GM20000 (cell line): ENCODE data around the gene TMEM141.

Source experiments
- DNase-seq: peaks from one replicate; pipeline ENCODE4 v3.0.0; 2012; ENCODE audit warnings: low spot score
- TF ChIP-seq, protein P1 (sequence below): IDR thresholded peaks from 2 replicates; pipeline ENCODE4 v1.5.1; 2012; ENCODE audit warnings: mild to moderate bottlenecking, control low read depth; ENCODE audit errors: extremely low read depth, missing control alignments

TMEM141 gene

DNA sequence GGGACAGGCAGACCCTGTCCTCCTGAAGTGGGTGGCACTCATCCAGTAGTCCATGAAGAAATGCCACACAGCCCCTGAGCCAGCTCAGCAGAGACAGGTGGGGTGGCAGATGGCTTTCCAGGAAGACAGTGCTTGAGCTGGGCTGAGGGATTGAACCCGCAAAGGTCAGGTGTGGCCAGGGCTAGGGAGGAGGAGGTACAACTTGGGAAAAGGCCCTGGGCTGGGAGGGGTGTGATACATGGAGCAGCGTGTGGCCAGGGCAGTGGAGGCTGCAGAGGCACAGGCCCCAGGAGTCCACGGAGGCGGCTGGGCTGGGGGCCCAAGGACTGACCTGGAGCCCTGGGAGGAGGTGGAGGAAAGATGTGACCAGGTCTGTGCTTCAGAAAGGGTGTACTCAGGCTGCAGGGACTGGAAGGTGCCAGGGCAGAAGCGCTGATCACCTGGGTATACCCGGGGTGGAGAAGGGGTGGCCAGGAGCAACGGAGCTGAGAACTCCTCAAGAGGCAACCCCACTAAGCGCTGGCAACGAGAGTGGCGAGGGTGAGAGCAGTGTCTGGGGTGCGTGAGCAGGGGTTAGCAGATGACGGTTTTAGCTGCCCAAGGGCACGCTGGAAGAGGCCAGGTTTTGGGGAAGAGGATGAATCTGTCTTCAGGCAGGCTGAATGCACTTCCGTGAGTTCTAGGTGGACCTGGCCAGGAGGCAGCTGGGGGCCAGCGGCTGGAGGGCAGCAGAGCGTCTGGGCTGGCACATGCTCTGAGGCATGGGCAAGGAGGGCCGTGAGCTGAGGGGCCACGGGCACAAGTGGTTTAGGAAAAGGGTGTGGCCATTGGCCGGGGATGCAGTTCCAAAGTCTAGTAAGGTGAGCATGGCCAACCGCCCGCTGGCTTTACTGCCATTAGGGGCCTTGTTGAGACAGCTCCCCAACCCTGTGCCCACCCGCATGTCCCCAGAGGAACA is 12.7 kb downstream of the TMEM141 start:
- TF ChIP-seq, protein P1, sequence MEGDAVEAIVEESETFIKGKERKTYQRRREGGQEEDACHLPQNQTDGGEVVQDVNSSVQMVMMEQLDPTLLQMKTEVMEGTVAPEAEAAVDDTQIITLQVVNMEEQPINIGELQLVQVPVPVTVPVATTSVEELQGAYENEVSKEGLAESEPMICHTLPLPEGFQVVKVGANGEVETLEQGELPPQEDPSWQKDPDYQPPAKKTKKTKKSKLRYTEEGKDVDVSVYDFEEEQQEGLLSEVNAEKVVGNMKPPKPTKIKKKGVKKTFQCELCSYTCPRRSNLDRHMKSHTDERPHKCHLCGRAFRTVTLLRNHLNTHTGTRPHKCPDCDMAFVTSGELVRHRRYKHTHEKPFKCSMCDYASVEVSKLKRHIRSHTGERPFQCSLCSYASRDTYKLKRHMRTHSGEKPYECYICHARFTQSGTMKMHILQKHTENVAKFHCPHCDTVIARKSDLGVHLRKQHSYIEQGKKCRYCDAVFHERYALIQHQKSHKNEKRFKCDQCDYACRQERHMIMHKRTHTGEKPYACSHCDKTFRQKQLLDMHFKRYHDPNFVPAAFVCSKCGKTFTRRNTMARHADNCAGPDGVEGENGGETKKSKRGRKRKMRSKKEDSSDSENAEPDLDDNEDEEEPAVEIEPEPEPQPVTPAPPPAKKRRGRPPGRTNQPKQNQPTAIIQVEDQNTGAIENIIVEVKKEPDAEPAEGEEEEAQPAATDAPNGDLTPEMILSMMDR = no peak
- DNase-seq = peak; percentile 3

DNA sequence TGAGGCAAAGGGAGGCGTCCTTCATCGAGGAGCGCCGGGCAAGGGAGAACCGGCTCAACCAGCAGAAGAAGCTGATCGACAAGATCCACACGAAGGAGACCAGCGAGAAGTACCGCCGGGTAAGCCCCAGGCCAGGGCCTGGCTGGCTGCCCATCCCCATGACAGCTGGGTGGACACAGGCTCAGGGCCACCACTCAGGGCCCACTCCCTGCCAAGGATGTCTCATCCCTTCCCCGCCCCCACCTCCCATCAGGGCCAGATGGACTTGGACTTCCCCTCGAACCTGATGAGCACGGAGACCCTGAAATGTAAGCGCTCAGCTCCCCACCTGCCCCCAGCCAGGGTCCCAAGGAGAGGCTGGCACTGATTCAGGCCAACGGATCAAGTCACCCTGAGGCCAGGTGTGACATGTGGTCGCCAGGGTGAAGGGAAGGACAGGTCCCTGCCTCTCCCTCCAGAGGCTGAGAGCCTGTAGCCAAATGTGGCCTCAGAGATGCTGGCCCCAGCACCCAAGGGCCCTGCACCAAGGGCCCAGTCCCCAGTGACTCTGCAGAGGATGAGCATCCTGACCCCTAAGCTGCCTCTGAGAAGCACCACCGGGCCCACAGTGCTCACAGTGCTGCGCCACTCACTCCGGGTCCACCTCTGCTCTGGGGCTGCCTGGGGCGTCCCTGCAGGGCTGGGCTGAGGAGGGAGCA is 13.5 kb downstream of the TMEM141 start:
- no peak for DNase-seq
- TF ChIP-seq, protein P1 = no peak

- DNase-seq = peak; percentile 3
- TF ChIP-seq, protein P1 = no peak
Measured at GRCh38 chr9:136805207-136805740, 14.1 kb downstream of the TMEM141 start.

DNA sequence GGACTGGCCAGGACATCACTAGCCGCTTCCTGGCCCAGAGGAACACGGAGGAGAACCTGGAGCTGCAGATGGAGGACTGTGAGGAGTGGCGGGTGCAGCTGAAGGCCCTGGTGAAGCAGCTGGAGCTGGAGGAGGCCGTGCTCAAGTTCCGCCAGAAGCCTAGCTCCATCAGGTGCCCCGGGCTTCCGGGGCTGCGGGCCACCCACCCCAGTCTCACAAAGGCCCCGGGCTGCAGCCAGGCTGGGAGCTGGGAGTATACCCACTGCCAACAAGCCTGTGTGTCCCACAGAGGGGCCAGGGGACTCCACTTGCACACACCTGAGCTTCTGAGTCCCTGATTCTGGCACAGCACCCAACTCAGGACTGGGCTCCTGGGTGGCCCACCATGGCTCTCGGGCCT is 14.9 kb downstream of the TMEM141 start:
- TF ChIP-seq, protein P1 = no peak
- DNase-seq = peak; percentile 8

GRCh38 chr9:136806631-136807201 is 15.6 kb downstream of the TMEM141 start:
- no peak for DNase-seq
- TF ChIP-seq, protein P1 = no peak

- peak; percentile 100 for DNase-seq
- TF ChIP-seq, protein P1 = no peak
Measured at GRCh38 chr9:136807281-136808074, 16.3 kb downstream of the TMEM141 start, which contains the start of gene RABL6. RABL6 (plus strand) TSS chr9:136807948; CDS start chr9:136808197, 249 bp downstream.
